ENCODE data around the gene KIF26B. TPM values are rescaled to one million over a fixed set of nuclear protein-coding genes. Genes with fewer than 3 reads are reported as not detected.

Gene KIF26B
- total and polyA plus RNA-seq, 2 of the 4 experiments (the other 2 are of a cell fraction) = 0.53 to 0.54 TPM

DNA sequence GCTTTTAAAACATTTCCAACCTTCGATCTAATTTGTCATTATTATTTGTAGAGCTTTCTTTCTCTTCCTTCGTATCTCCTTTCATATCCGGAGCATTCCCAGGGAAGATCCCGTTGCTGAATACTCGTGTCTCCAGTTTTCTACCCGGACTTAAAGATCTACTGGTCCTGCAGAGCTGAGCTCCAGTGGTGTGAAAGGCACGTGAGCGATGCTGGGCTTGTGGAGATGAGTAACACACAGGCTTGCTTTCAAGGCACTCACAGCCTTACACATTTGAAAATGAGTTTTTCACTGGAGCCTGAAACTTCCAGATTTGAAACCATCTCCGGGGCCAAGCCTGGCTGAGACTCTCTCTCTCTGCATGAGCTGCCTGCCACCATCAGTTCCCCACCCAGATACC is 428.3 kb downstream of the KIF26B start:
- POLR2A ChIA-PET (ENCODE audit: unreplicated experiment) = no interaction called here
- Histone ChIP-seq H3K4ac (ENCODE audit: low read depth, low read length) (no peak overlapping the region), H3K9me3 (ENCODE audit: control insufficient read depth, insufficient read depth, low read length) (no peaks in the 10 kb centered on the region), H2BK120ac (ENCODE audit: low read depth, low read length) (no peak overlapping the region), H2BK20ac (ENCODE audit: low read depth, low read length) (no peak overlapping the region), H3K27me3 (ENCODE audit: control insufficient read depth, insufficient read depth, low read length) (peaks cover 6% of the 10 kb centered on the region), H3K4me1 (ENCODE audit: control insufficient read depth, insufficient read depth, low read length) (peaks cover 5% of the 10 kb centered on the region), H2AFZ (replicated peaks; ENCODE audit: low read length, poor library complexity) (no peak overlapping the region), H4K20me1 (ENCODE audit: insufficient read depth, low read length) (no peaks in the 10 kb centered on the region), H3K18ac (ENCODE audit: low read depth, low read length) (no peak overlapping the region), H4K91ac (ENCODE audit: insufficient read depth, low read depth, low read length) (no peak overlapping the region), H3K9ac (ENCODE audit: low read depth, low read length) (no peak overlapping the region), H3K9me1 (ENCODE audit: insufficient read depth, low read length) (no peaks in the 10 kb centered on the region), H2BK15ac (ENCODE audit: low read depth, low read length) (no peak overlapping the region), H4K5ac (ENCODE audit: low read depth, low read length) (no peak overlapping the region), H4K8ac (ENCODE audit: low read depth in 2 of 2, low read length in 2 of 2) (no peak overlapping the region), H3K4me2 (ENCODE audit: low read depth, low read length) (no peak overlapping the region), H3K14ac (replicated peaks; ENCODE audit: low read depth, low read length) (no peak overlapping the region), H3K23ac (ENCODE audit: low read depth, low read length) (no peak overlapping the region), H3K36me3 (ENCODE audit: control insufficient read depth, insufficient read depth, low read length) (0 out of 2 replicates have a peak, but pooled peaks cover 1% of the 10 kb centered on the region), H3K27ac (ENCODE audit: insufficient read depth, low read length) (no peak overlapping the region), H2AK9ac (replicated peaks; ENCODE audit: low read depth, low read length, poor library complexity) (no peak overlapping the region), H2AK5ac (ENCODE audit: low read depth, low read length) (no peak overlapping the region), H2BK5ac (ENCODE audit: low read depth, low read length, poor library complexity, severe bottlenecking) (no peak overlapping the region), H3K4me3 (ENCODE audit: insufficient read depth, low read depth, low read length) (no peak overlapping the region), H3K56ac (ENCODE audit: extremely low read depth, insufficient read depth, low read length) (no peak overlapping the region), H3K79me1 (ENCODE audit: low read depth in 1 of 2, low read length in 2 of 2) (no peaks in the 10 kb centered on the region)
- BruUV-seq (replicated peaks) = no TSS peak
- intact Hi-C loops (cut with micrococcal nuclease) (no loop called here), dilution Hi-C loops (cut with HindIII; ENCODE audit: low sequenced_read_pairs, unreplicated experiment) (no loop called here), in situ Hi-C loops (cut with MboI; ENCODE audit: low sequenced_read_pairs) (no loop called here)
- ATAC-seq (ENCODE audit: low read depth) = no peak
- CTCF ChIA-PET = interaction anchor here (0.8 kb wide), 1 partner anchor 17 kb away, joined by 6 read pairs; no protein-coding TSS in a partner anchor
- peak; percentile 60 for TF ChIP-seq BHLHE40 (IDR thresholded peaks at IDR 0.05; ENCODE audit: low read depth, low read length)
- TF ChIP-seq, protein P1, sequence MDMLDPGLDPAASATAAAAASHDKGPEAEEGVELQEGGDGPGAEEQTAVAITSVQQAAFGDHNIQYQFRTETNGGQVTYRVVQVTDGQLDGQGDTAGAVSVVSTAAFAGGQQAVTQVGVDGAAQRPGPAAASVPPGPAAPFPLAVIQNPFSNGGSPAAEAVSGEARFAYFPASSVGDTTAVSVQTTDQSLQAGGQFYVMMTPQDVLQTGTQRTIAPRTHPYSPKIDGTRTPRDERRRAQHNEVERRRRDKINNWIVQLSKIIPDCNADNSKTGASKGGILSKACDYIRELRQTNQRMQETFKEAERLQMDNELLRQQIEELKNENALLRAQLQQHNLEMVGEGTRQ (IDR thresholded peaks at IDR 0.05; ENCODE audit: low read depth, low read length) = no peak
- WGBS, 2 experiments (ENCODE audit: extremely low coverage in 2 of 2, insufficient read length in 1 of 2) = 72% methylated on average over 6 of the region's 9 CpGs; no CpG with 5 or more reads in 1 of the 2 experiments
- DNase-seq = peak; percentile 12

All from IMR-90 (cell line).